Measurements from ENCODE around the gene KNSTRN. TPM values are rescaled to one million over a fixed set of nuclear protein-coding genes. Genes with fewer than 3 reads are reported as not detected.

The KNSTRN gene
- total and polyA plus RNA-seq, 2 of the 8 experiments (the other 6 are each of a cell fraction or from before 2014, with no cell fraction given) = 25.1 to 79.4 TPM

GRCh38 chr15:40443846-40444245 is 61.3 kb downstream of the KNSTRN start:
- Histone ChIP-seq H3K4me1 (replicated peaks in 1 of 4; ENCODE audit: control insufficient read depth in 3 of 4, insufficient read depth in 4 of 4, low read length in 3 of 4) (peaks cover 22 to 33% (median 24%) of the 10 kb centered on the region in 4 experiments), H2BK12ac (ENCODE audit: low read depth, low read length) (no peak overlapping the region), H2BK15ac (ENCODE audit: low read length) (peak overlapping the region; percentile 8; the same call in 1 of the 2 replicates), H4K5ac (ENCODE audit: insufficient read length, low read depth, low read length) (no peak overlapping the region), H4K8ac (ENCODE audit: extremely low read depth, insufficient read depth, low read length) (no peak overlapping the region), H3K4ac (replicated peaks; ENCODE audit: insufficient read length, low read depth, low read length) (no peak overlapping the region), H3K18ac (ENCODE audit: extremely low read depth, low read length) (no peak overlapping the region), H3K9me3 (ENCODE audit: insufficient read depth in 2 of 2, low read depth in 1 of 2, low read length in 1 of 2) (no peaks in the 10 kb centered on the region), H3K9ac (replicated peaks in 1 of 4; ENCODE audit: extremely low read depth in 1 of 4, low read depth in 3 of 4, low read length in 3 of 4) (0 out of 7 replicates have a peak overlapping the region, but pooled peaks of 1 of the 4 experiments have one; percentile 6), H2BK20ac (ENCODE audit: low read length) (no peak overlapping the region), H3K27ac (ENCODE audit: low read depth, low read length) (no peak overlapping the region), H3K4me3 (ENCODE audit: extremely low read depth in 1 of 4, insufficient read depth in 2 of 4, low read depth in 3 of 4, low read length in 4 of 4) (no peak overlapping the region; a peak in 1 of 8 replicates), H2AFZ (ENCODE audit: low read length) (no peak overlapping the region), H3K27me3 (replicated peaks in 1 of 4; ENCODE audit: control insufficient read depth in 3 of 4, extremely low read depth in 1 of 4, insufficient read depth in 3 of 4, low read length in 3 of 4) (peaks cover 0 to under 1% (median 0%) of the 10 kb centered on the region in 4 experiments; a peak in 1 of 7 replicates), H4K91ac (replicated peaks; ENCODE audit: insufficient read length, low read length) (no peak overlapping the region), H2BK120ac (replicated peaks; ENCODE audit: low read depth, low read length) (no peak overlapping the region), H3K4me2 (ENCODE audit: insufficient read depth in 1 of 2, low read depth in 2 of 2, low read length in 2 of 2) (peak overlapping the region; percentile 36 to 61; a peak in 2 of 4 replicates), H3K56ac (replicated peaks; ENCODE audit: insufficient read length, low read depth, low read length) (no peak overlapping the region), H3K23ac (ENCODE audit: insufficient read length) (no peak overlapping the region), H3K79me1 (ENCODE audit: low read depth, low read length) (peaks cover 13% of the 10 kb centered on the region; the same call in 1 of the 2 replicates), H3K14ac (ENCODE audit: insufficient read length) (no peak overlapping the region), H3K79me2 (ENCODE audit: control insufficient read depth in 1 of 2, insufficient read depth in 2 of 2, low read length in 2 of 2) (peaks cover 35 to 73% of the 10 kb centered on the region in 2 experiments), H2BK5ac (ENCODE audit: low read depth, low read length) (no peak overlapping the region), H3K23me2 (ENCODE audit: low read depth, low read length) (peaks cover 5% of the 10 kb centered on the region), H4K20me1 (replicated peaks in 1 of 2; ENCODE audit: control insufficient read depth in 1 of 2, insufficient read depth in 2 of 2, low read length in 2 of 2) (peaks cover 39% of the 10 kb centered on the region in 2 experiments), H2AK5ac (ENCODE audit: low read depth, low read length) (no peak overlapping the region), H3K36me3 (ENCODE audit: control insufficient read depth in 2 of 4, insufficient read depth in 4 of 4, low read length in 3 of 4) (0 out of 8 replicates have a peak, but pooled peaks cover 0 to 2% (median 0%) of the 10 kb centered on the region in 4 experiments)
- FAIRE-seq (no peak), DNase-seq (ENCODE audit: low read depth in 1 of 2, low spot score in 2 of 2) (no peak)
- ChIA-PET CTCF (ENCODE audit: partially characterized antibody) (interaction anchor here (0.8 to 3.7 kb wide), 9 partner anchors 9 to 94 kb away, joined by 3 to 24 read pairs (median 4); no protein-coding TSS in a partner anchor), POLR2A (ENCODE audit: partially characterized antibody) (interaction anchor here (1.3 to 2.8 kb wide), 7 partner anchors 15 to 110 kb away, joined by 3 to 21 read pairs (median 5); partner anchors contain the start of genes CHST14 and IVD)
- TF ChIP-seq SP4 (IDR thresholded peaks at IDR 0.05; ENCODE audit: low read length) (no peak), RBBP5 (IDR thresholded peaks at IDR 0.05; ENCODE audit: borderline replicate concordance, low read depth, low read length) (no peak), SUZ12 (IDR thresholded peaks at IDR 0.05; ENCODE audit: low read length) (no peak), CEBPB (IDR thresholded peaks at IDR 0.05; ENCODE audit: low read depth, low read length) (no peak)
- 77% methylated on average over 3 of the region's 3 CpGs; no CpG with 5 or more reads in 1 of the 2 experiments for WGBS, 2 experiments (ENCODE audit: extremely low coverage in 1 of 2, insufficient coverage in 1 of 2, insufficient read length in 1 of 2, insufficient replicate concordance in 2 of 2, low coverage in 1 of 2, low lambda C conversion rate in 2 of 2, missing lambda C conversion rate in 1 of 2)

Data from H1 (cell line).